Hypothalamus (tissue), 51 donors: ENCODE measurements around the gene TSEN2.

Experiments
- DNase-seq, 51 donors: peaks; one replicate each; lab custom pipeline; 2025; lab: John Stamatoyannopoulos, UW

TSEN2 gene

GRCh38 chr3:12579456-12579855 is 95.2 kb downstream of the TSEN2 start:
- no peak for DNase-seq

- DNase-seq: no peak
These were observed 95.6 kb downstream of the TSEN2 start for GRCh38 chr3:12579905-12580304.

- no peak for DNase-seq
These were observed 98.5 kb downstream of the TSEN2 start for GRCh38 chr3:12582730-12583129.
